HepG2 (cell line): ENCODE data around the gene NPHP3. TPM values are rescaled to one million over a fixed set of nuclear protein-coding genes. Genes with fewer than 3 reads are reported as not detected.

Source experiments
- ARID5B ChIP-seq: IDR thresholded peaks from 2 replicates; pipeline ENCODE4 v1.4.0; 2020; ENCODE audit warnings: mild to moderate bottlenecking, missing genetic modification reagents
- CSRNP2 ChIP-seq: sonication (generic); formaldehyde crosslinking; conservative IDR thresholded peaks from 2 replicates; pipeline ENCODE4 v1.8.0; 2022; ENCODE audit warnings: low read depth, missing genetic modification reagents
- EEA1 ChIP-seq: sonication (generic); formaldehyde crosslinking; IDR thresholded peaks from 2 replicates; pipeline ENCODE4 v1.5.1; 2020; ENCODE audit warnings: mild to moderate bottlenecking, missing genetic modification reagents, borderline replicate concordance
- KAT7 ChIP-seq: IDR thresholded peaks from 2 replicates; pipeline ENCODE4 v1.6.1; 2018; ENCODE audit warnings: borderline replicate concordance, missing compliant biosample characterization
- MEIS1 ChIP-seq: sonication (generic); formaldehyde crosslinking; IDR thresholded peaks from 2 replicates; pipeline ENCODE4 v1.9.0; 2021; ENCODE audit warnings: mild to moderate bottlenecking, missing genetic modification reagents, moderate library complexity, borderline replicate concordance
- NFYB ChIP-seq: sonication (generic); formaldehyde crosslinking; IDR thresholded peaks from 2 replicates; pipeline ENCODE4 v1.4.0; 2020; ENCODE audit warnings: missing genetic modification reagents
- TOPORS ChIP-seq: sonication (generic); formaldehyde crosslinking; IDR thresholded peaks from 2 replicates; pipeline ENCODE4 v1.8.0; 2023; ENCODE audit warnings: mild to moderate bottlenecking, missing genetic modification reagents
- ZBTB2 ChIP-seq: sonication (generic); formaldehyde crosslinking; IDR thresholded peaks from 2 replicates; pipeline ENCODE4 v1.8.0; 2022; ENCODE audit warnings: low read depth, missing genetic modification reagents
- ZFY ChIP-seq: sonication (generic); formaldehyde crosslinking; IDR thresholded peaks from 2 replicates; pipeline ENCODE4 v1.4.0; 2020; ENCODE audit warnings: missing genetic modification reagents
- ZNF253 ChIP-seq: sonication (generic); formaldehyde crosslinking; IDR thresholded peaks from 2 replicates; pipeline ENCODE4 v1.8.0; 2022; ENCODE audit warnings: mild to moderate bottlenecking, missing genetic modification reagents, borderline replicate concordance
- ZNF280B ChIP-seq: sonication (generic); formaldehyde crosslinking; IDR thresholded peaks from 2 replicates; pipeline ENCODE4 v1.5.0; 2020; ENCODE audit warnings: missing genetic modification reagents, mild to moderate bottlenecking, borderline replicate concordance
- ZNF468 ChIP-seq: sonication (generic); formaldehyde crosslinking; IDR thresholded peaks from 2 replicates; pipeline ENCODE4 v1.8.0; 2022; ENCODE audit warnings: mild to moderate bottlenecking, moderate library complexity, missing genetic modification reagents
- ZNF558 ChIP-seq: sonication (generic); formaldehyde crosslinking; IDR thresholded peaks from 2 replicates; pipeline ENCODE4 v1.9.0; 2022; ENCODE audit warnings: mild to moderate bottlenecking, missing genetic modification reagents, borderline replicate concordance
- ZNF83 ChIP-seq: sonication (generic); formaldehyde crosslinking; IDR thresholded peaks from 2 replicates; pipeline ENCODE4 v1.4.0; 2020; ENCODE audit warnings: missing genetic modification reagents, mild to moderate bottlenecking, borderline replicate concordance
- polyA plus RNA-seq, 8 experiments: library from polyadenylated mRNA; depleted of rRNA in 3 of 8; stranded (reverse) in 7 of 8; unstranded in 1 of 8; fragments of >200 nt; fragmentation: Illumina TruSeq in 4 of 8; extraction: Trizol in 4 of 8; gene quantifications; 2 replicates each; pipeline versions ENCODE4 v1.2.1 to v1.2.3, GENCODE V29; 2011 to 2016; ENCODE audit warnings: low read depth in 4 of 8, missing spikeins in 1 of 8, mixed read lengths in 1 of 8; ENCODE audit not compliant: insufficient read depth in 1 of 8
- total RNA-seq, 5 experiments: library from RNA; depleted of rRNA; stranded (reverse); fragments of >200 nt; fragmentation: Illumina TruSeq; extraction: Trizol; gene quantifications; 2 replicates each; pipeline ENCODE4 v1.2.3, GENCODE V29; 2016; ENCODE audit warnings: low read depth in 1 of 5

Gene NPHP3
- total and polyA plus RNA-seq, 2 of the 13 experiments (the other 11 are each of a cell fraction or from before 2014, with no cell fraction given): 11.0 to 20.2 TPM

- TF ChIP-seq CSRNP2 (CRISPR knock-in tag) (peak; percentile 71; the same call in 1 of the 2 replicates), NFYB (CRISPR knock-in tag) (no peak), EEA1 (peak; percentile 14; the same call in 1 of the 2 replicates), TOPORS (CRISPR knock-in tag) (0 out of 2 replicates have a peak, but pooled peaks have one; percentile 72), ZFY (CRISPR knock-in tag) (peak; percentile 92), ARID5B (CRISPR knock-in tag) (peak; percentile 8; the same call in 1 of the 2 replicates), ZNF83 (0 out of 2 replicates have a peak, but pooled peaks have one; percentile 68), ZBTB2 (CRISPR knock-in tag) (peak; percentile 99), KAT7 (no peak), ZNF280B (CRISPR knock-in tag) (peak; percentile 63; the same call in 1 of the 2 replicates), ZNF558 (CRISPR knock-in tag) (peak; percentile 78; the same call in 1 of the 2 replicates), MEIS1 (CRISPR knock-in tag) (no peak), ZNF468 (CRISPR knock-in tag) (peak; percentile 78; the same call in 1 of the 2 replicates), ZNF253 (CRISPR knock-in tag) (0 out of 2 replicates have a peak, but pooled peaks have one; percentile 24)
Measured at GRCh38 chr3:132722165-132723023, at the start of gene NPHP3 (continued).
